Mucosa of descending colon (tissue), 3 donors: ENCODE data around the gene DNAJC2. TPM values are rescaled to one million over a fixed set of nuclear protein-coding genes. Genes with fewer than 3 reads are reported as not detected.

Experiments used
- ATAC-seq: fragments of 200-7000 bp; cut with Tn5 transposase; one replicate; pipeline ENCODE4 v1.9.1; 2020; ENCODE audit warnings: mild to moderate bottlenecking, moderate library complexity
- DNase-seq, 3 donors: peaks; one replicate each; pipeline ENCODE4 v3.0.0-alpha.2; 2020
- H3K36me3 ChIP-seq: fragments of 200-600 bp; one replicate; pipeline ENCODE4 v1.8.0; 2021; ENCODE audit warnings: low read depth, mild to moderate bottlenecking
- H3K4me1 ChIP-seq: fragments of 200-600 bp; one replicate; pipeline ENCODE4 v1.8.0; 2021; ENCODE audit warnings: low read depth, mild to moderate bottlenecking
- H3K4me3 ChIP-seq: fragments of 200-600 bp; one replicate; pipeline ENCODE4 v1.8.0; 2021; ENCODE audit warnings: mild to moderate bottlenecking
- H3K9me3 ChIP-seq: fragments of 200-600 bp; one replicate; pipeline ENCODE4 v1.8.0; 2021; ENCODE audit warnings: mild to moderate bottlenecking
- CTCF ChIP-seq: fragments of 200-600 bp; IDR thresholded peaks from one replicate; pipeline ENCODE4 v1.8.0; 2022; ENCODE audit warnings: antibody characterized with exemption, mild to moderate bottlenecking
- intact Hi-C, 2 donors: fragments of 100-400 bp; cut with DNase I in 1 of 2; cut with micrococcal nuclease in 1 of 2; formaldehyde crosslinking; loops; one replicate each; pipeline versions ENCODE4 v1.11.0 to v1.11.1; 2022; cut with DNase I, micrococcal nuclease
- total RNA-seq, 3 donors: library from RNA; stranded (reverse); fragmentation: NEBNext Ultra II Directional in 2 of 3; extraction: Animal tissue kit (Norgen Biotek cat#: 25700) in 2 of 3; gene quantifications; one replicate each; pipeline versions ENCODE4 v1.2.1 to v1.2.4, GENCODE V29; 2021 to 2023
- donor health status: DM: no; HTN: no; CAD: no; lungs with moderate emphysema.
- donor health status: DM: no; HTN: no; CAD: no.
- donor health status: DM: no; HTN: yes; CAD: no.

Gene DNAJC2
- total RNA-seq, 3 donors from 2014 or later: 15.0 to 21.3 (median 16.4) TPM

GRCh38 chr7:103338864-103339263, 5.7 kb downstream of the DNAJC2 start:
- ATAC-seq: no peak
- H3K9me3 ChIP-seq: no peaks in the 10 kb centered on the region
- no peaks in the 10 kb centered on the region for H3K36me3 ChIP-seq
- no peak overlapping the region for H3K4me3 ChIP-seq
- H3K4me1 ChIP-seq: peaks cover 9% of the 10 kb centered on the region
- no peak for DNase-seq
- intact Hi-C loops: no loop called here
- TF ChIP-seq CTCF: no peak

- intact Hi-C loops: no loop called here
- Histone ChIP-seq H3K36me3 (no peaks in the 10 kb centered on the region), H3K4me1 (no peaks in the 10 kb centered on the region), H3K4me3 (no peak overlapping the region), H3K9me3 (no peaks in the 10 kb centered on the region)
- ATAC-seq: no peak
- TF ChIP-seq CTCF: no peak
- DNase-seq: no peak
Measured at GRCh38 chr7:103336761-103337160, 7.8 kb downstream of the DNAJC2 start.

- DNase-seq (no peak), ATAC-seq (no peak)
- TF ChIP-seq CTCF: no peak
- peaks cover 5% of the 10 kb centered on the region for H3K36me3 ChIP-seq
- H3K4me3 ChIP-seq: no peak overlapping the region
- H3K9me3 ChIP-seq: no peaks in the 10 kb centered on the region
- no peaks in the 10 kb centered on the region for H3K4me1 ChIP-seq
- intact Hi-C loops: no loop called here
Measured at GRCh38 chr7:103325744-103326143, 18.8 kb downstream of the DNAJC2 start.

GRCh38 chr7:103317009-103317408, 27.6 kb downstream of the DNAJC2 start:
- no peak for ATAC-seq
- Histone ChIP-seq H3K4me3 (no peak overlapping the region), H3K36me3 (peaks cover 15% of the 10 kb centered on the region), H3K4me1 (no peaks in the 10 kb centered on the region), H3K9me3 (no peaks in the 10 kb centered on the region)
- TF ChIP-seq CTCF: no peak
- no peak for DNase-seq
- intact Hi-C loops: no loop called here

- intact Hi-C loops: no loop called here
Measured at GRCh38 chr7:103316380-103316941, 28.1 kb downstream of the DNAJC2 start.

More at GRCh38 chr7:103316380-103316941, 28.1 kb downstream of the DNAJC2 start:
- DNase-seq (no peak), ATAC-seq (no peak)
- Histone ChIP-seq H3K9me3 (no peaks in the 10 kb centered on the region), H3K4me1 (no peaks in the 10 kb centered on the region), H3K36me3 (peaks cover 15% of the 10 kb centered on the region), H3K4me3 (no peak overlapping the region)
- TF ChIP-seq CTCF: no peak
